Mammary epithelial cell (primary cell): ENCODE measurements around the gene MINDY4B.

Source experiments
- EZH2 ChIP-seq: IDR thresholded peaks from 2 replicates; pipeline ENCODE4 v1.6.1; 2012; ENCODE audit warnings: low read length, inconsistent platforms, borderline replicate concordance
- TF ChIP-seq, protein P1 (sequence below), 2 donors: IDR thresholded peaks in 1 of 2; conservative IDR thresholded peaks in 1 of 2; 2 replicates each; pipeline ENCODE4 v1.5.1; 2011 to 2012; ENCODE audit warnings: inconsistent platforms in 2 of 2, low read length in 2 of 2, mild to moderate bottlenecking in 2 of 2, control low read depth in 1 of 2, low read depth in 1 of 2; ENCODE audit not compliant: insufficient read depth in 1 of 2; ENCODE audit errors: extremely low read depth in 1 of 2

DNA sequence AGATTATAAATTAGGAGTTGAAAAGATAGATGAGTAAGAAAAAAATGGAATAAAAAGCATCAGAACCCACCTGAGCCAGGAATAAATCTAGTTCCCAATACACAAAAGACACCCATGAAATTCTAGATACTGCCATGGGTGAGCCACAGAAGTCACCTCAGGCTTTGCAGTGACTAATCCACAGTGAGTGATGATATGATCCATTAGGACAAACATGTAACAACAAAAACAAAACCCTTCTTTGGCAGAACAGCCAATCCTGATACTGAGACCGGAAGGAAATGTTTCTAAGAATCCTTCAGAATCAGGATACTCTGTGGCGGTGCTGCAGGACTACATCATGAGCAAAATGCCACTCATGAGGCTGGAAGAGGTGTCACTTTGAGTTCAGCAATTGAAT lies 15.0 kb upstream of the MINDY4B start:
- TF ChIP-seq, protein P1, sequence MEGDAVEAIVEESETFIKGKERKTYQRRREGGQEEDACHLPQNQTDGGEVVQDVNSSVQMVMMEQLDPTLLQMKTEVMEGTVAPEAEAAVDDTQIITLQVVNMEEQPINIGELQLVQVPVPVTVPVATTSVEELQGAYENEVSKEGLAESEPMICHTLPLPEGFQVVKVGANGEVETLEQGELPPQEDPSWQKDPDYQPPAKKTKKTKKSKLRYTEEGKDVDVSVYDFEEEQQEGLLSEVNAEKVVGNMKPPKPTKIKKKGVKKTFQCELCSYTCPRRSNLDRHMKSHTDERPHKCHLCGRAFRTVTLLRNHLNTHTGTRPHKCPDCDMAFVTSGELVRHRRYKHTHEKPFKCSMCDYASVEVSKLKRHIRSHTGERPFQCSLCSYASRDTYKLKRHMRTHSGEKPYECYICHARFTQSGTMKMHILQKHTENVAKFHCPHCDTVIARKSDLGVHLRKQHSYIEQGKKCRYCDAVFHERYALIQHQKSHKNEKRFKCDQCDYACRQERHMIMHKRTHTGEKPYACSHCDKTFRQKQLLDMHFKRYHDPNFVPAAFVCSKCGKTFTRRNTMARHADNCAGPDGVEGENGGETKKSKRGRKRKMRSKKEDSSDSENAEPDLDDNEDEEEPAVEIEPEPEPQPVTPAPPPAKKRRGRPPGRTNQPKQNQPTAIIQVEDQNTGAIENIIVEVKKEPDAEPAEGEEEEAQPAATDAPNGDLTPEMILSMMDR (conservative IDR thresholded peaks at IDR 0.05 in 1 of 2, IDR thresholded peaks at IDR 0.05 in 1 of 2; ENCODE audit: extremely low read depth in 1 of 2, insufficient read depth in 1 of 2, low read depth in 1 of 2, low read length in 2 of 2), result no peak
- TF ChIP-seq EZH2, result no peak
